ENCODE measurements around the gene RAB31.

Gene RAB31, protein sequence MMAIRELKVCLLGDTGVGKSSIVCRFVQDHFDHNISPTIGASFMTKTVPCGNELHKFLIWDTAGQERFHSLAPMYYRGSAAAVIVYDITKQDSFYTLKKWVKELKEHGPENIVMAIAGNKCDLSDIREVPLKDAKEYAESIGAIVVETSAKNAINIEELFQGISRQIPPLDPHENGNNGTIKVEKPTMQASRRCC

DNA sequence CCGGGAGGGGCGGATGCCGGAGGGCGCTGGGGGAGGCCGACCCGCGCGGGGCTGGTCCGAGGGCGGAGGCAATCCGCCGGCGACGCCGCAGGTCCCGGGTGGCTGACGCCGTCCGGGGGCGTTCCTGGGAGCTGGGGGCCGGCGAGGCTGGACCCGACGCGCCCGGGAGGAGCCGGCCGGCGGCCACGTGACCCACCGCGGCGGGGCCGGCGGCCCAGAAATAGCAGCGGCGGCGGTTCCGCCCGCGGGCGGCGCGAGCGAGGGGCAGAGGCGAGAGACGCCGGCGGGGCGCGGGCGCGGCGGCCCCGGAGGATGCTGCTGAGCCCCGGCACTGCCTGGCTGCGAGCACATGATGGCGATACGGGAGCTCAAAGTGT lies at the start of gene RAB31:
RAB31 (plus strand) TSS at position 245 of the 377 bp plus-strand sequence; CDS start at position 350, 105 bp downstream.
- no peaks in the 10 kb centered on the region for H3K9me3 ChIP-seq (ENCODE audit: control insufficient read depth, insufficient read depth, low read depth, low read length)
- H3K4me3 ChIP-seq (ENCODE audit: low read depth, low read length): peak within 1 kb of the TSS; percentile 68
- POLR2A ChIA-PET: interaction anchor here (0.6 to 1.0 kb wide), 4 partner anchors 9 to 206 kb away, joined by 3 to 5 read pairs (median 3); partner anchors contain the start of gene VAPA
- TF ChIP-seq IKZF3 (tag by site-specific recombination; IDR thresholded peaks at IDR 0.05): 0 out of 2 replicates have a peak, but pooled peaks have one; percentile 34
- 0 out of 2 replicates have a peak, but pooled peaks have one; percentile 49 for TF ChIP-seq ZSCAN30 (tag by site-specific recombination; IDR thresholded peaks at IDR 0.05)
- TF ChIP-seq, protein P1, sequence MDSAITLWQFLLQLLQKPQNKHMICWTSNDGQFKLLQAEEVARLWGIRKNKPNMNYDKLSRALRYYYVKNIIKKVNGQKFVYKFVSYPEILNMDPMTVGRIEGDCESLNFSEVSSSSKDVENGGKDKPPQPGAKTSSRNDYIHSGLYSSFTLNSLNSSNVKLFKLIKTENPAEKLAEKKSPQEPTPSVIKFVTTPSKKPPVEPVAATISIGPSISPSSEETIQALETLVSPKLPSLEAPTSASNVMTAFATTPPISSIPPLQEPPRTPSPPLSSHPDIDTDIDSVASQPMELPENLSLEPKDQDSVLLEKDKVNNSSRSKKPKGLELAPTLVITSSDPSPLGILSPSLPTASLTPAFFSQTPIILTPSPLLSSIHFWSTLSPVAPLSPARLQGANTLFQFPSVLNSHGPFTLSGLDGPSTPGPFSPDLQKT (IDR thresholded peaks at IDR 0.05; ENCODE audit: borderline replicate concordance, low read depth, low read length): no peak
- no peak for TF ChIP-seq ZNF658 (tag by site-specific recombination; IDR thresholded peaks at IDR 0.05)
- 0 out of 2 replicates have a peak, but pooled peaks have one; percentile 3 for TF ChIP-seq ZFP69B (tag by site-specific recombination; IDR thresholded peaks at IDR 0.05)
- peak; percentile 19; the same call in 1 of the 2 replicates for TF ChIP-seq KLF10 (tag by site-specific recombination; IDR thresholded peaks at IDR 0.05)
- H3K36me3 ChIP-seq (ENCODE audit: control insufficient read depth in 2 of 2, insufficient read depth in 1 of 2, low read length in 2 of 2): peaks cover 0 to 5% of the 10 kb centered on the region in 2 experiments; a peak in 1 of 3 replicates
- CTCF ChIA-PET: interaction anchor here (0.6 to 1.4 kb wide), 4 partner anchors 11 to 133 kb away, joined by 3 to 9 read pairs (median 4); no protein-coding TSS in a partner anchor
- peak within 1 kb of the TSS; percentile 73; the same call in 1 of the 2 replicates for H3K27ac ChIP-seq (ENCODE audit: extremely low read depth, low read depth, low read length)
- peaks cover 31% of the 10 kb centered on the region for H3K4me1 ChIP-seq (ENCODE audit: control insufficient read depth, insufficient read depth, low read length)

DNA sequence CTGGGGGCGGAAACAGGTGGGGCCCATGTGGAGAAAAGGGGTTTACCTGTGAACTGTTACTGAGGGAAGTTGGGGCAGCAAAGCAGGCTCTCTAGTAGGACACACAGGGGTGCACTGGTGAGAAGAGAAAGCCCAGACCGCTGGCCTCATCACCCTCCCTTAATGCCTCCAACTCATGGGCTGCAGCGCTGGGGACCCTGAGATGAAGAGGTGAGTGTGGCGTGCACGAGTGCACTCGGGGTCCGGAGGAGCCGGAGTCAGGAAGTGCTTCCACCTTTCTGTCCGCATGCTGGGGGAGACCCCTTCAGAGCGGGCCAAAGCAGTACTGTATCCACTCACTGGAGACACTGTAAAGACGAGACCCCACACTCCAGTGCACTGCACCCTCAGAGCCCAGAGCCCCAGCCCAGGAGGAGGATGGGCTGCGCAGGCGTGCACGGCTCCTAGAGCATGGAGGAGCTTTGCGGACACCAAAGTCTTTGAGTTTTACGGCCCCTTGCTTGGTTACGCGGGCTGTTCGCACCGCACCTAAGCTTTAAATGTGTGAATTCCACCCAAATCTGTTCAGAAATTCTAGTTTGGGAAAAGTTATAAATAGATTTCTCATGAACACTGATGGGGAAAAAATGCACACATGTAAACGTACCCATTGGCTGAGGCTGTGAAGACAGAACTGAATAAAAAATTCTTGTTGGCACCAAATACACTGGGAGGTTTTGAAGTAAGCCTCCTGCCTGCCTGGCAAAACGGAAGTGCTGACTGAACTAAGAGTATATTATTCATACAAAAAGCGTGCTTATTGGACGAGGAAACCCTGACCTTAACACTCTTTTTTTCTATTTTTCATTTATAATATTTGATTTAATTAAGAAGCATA lies 48.4 kb upstream of the RAB31 start:
- Histone ChIP-seq H3K4me3 (ENCODE audit: low read depth, low read length) (no peak overlapping the region), H3K4me1 (ENCODE audit: control insufficient read depth, insufficient read depth, low read length) (no peaks in the 10 kb centered on the region), H3K9me3 (ENCODE audit: control insufficient read depth, insufficient read depth, low read depth, low read length) (no peaks in the 10 kb centered on the region), H3K36me3 (ENCODE audit: control insufficient read depth in 2 of 2, insufficient read depth in 1 of 2, low read length in 2 of 2) (no peaks in the 10 kb centered on the region), H3K27ac (ENCODE audit: extremely low read depth, low read depth, low read length) (no peak overlapping the region)
- ChIA-PET CTCF (interaction anchor here (0.5 to 1.4 kb wide), 2 partner anchors 47 to 85 kb away, joined by 3 read pairs; no protein-coding TSS in a partner anchor), POLR2A (no interaction called here)
- TF ChIP-seq, protein P2, sequence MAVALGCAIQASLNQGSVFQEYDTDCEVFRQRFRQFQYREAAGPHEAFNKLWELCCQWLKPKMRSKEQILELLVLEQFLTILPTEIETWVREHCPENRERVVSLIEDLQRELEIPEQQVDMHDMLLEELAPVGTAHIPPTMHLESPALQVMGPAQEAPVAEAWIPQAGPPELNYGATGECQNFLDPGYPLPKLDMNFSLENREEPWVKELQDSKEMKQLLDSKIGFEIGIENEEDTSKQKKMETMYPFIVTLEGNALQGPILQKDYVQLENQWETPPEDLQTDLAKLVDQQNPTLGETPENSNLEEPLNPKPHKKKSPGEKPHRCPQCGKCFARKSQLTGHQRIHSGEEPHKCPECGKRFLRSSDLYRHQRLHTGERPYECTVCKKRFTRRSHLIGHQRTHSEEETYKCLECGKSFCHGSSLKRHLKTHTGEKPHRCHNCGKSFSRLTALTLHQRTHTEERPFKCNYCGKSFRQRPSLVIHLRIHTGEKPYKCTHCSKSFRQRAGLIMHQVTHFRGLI (tag by site-specific recombination; IDR thresholded peaks at IDR 0.05): no peak
- TF ChIP-seq ZNF777 (tag by site-specific recombination; IDR thresholded peaks at IDR 0.05; ENCODE audit: borderline replicate concordance) (no peak), REPIN1 (tag by site-specific recombination; IDR thresholded peaks at IDR 0.05; ENCODE audit: low read depth) (no peak), HOXC10 (CRISPR knock-in tag; IDR thresholded peaks at IDR 0.05) (no peak), SCRT2 (tag by site-specific recombination; IDR thresholded peaks at IDR 0.05) (no peak), ZNF214 (tag by site-specific recombination; IDR thresholded peaks at IDR 0.05; ENCODE audit: borderline replicate concordance) (no peak), ZFP37 (tag by site-specific recombination; IDR thresholded peaks at IDR 0.05) (no peak), ZNF239 (tag by site-specific recombination; IDR thresholded peaks at IDR 0.05) (no peak), ZNF184 (tag by site-specific recombination; IDR thresholded peaks at IDR 0.05) (no peak), ZFHX2 (tag by site-specific recombination; conservative IDR thresholded peaks at IDR 0.05) (no peak), ZNF121 (tag by site-specific recombination; IDR thresholded peaks at IDR 0.05) (no peak), ZFP69B (tag by site-specific recombination; IDR thresholded peaks at IDR 0.05) (no peak), ZNF670 (tag by site-specific recombination; IDR thresholded peaks at IDR 0.05; ENCODE audit: low read depth) (no peak), SP2 (tag by site-specific recombination; IDR thresholded peaks at IDR 0.05) (no peak), ZNF776 (tag by site-specific recombination; IDR thresholded peaks at IDR 0.05; ENCODE audit: borderline replicate concordance) (no peak), ZNF426 (tag by site-specific recombination; IDR thresholded peaks at IDR 0.05) (no peak), ZNF521 (tag by site-specific recombination; IDR thresholded peaks at IDR 0.05) (no peak), ZNF366 (tag by site-specific recombination; conservative IDR thresholded peaks at IDR 0.05) (no peak)
- TF ChIP-seq, protein P3, sequence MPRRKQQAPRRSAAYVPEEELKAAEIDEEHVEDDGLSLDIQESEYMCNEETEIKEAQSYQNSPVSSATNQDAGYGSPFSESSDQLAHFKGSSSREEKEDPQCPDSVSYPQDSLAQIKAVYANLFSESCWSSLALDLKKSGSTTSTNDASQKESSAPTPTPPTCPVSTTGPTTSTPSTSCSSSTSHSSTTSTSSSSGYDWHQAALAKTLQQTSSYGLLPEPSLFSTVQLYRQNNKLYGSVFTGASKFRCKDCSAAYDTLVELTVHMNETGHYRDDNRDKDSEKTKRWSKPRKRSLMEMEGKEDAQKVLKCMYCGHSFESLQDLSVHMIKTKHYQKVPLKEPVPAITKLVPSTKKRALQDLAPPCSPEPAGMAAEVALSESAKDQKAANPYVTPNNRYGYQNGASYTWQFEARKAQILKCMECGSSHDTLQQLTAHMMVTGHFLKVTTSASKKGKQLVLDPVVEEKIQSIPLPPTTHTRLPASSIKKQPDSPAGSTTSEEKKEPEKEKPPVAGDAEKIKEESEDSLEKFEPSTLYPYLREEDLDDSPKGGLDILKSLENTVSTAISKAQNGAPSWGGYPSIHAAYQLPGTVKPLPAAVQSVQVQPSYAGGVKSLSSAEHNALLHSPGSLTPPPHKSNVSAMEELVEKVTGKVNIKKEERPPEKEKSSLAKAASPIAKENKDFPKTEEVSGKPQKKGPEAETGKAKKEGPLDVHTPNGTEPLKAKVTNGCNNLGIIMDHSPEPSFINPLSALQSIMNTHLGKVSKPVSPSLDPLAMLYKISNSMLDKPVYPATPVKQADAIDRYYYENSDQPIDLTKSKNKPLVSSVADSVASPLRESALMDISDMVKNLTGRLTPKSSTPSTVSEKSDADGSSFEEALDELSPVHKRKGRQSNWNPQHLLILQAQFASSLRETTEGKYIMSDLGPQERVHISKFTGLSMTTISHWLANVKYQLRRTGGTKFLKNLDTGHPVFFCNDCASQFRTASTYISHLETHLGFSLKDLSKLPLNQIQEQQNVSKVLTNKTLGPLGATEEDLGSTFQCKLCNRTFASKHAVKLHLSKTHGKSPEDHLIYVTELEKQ (tag by site-specific recombination; IDR thresholded peaks at IDR 0.05; ENCODE audit: borderline replicate concordance): no peak
- TF ChIP-seq, protein P4, sequence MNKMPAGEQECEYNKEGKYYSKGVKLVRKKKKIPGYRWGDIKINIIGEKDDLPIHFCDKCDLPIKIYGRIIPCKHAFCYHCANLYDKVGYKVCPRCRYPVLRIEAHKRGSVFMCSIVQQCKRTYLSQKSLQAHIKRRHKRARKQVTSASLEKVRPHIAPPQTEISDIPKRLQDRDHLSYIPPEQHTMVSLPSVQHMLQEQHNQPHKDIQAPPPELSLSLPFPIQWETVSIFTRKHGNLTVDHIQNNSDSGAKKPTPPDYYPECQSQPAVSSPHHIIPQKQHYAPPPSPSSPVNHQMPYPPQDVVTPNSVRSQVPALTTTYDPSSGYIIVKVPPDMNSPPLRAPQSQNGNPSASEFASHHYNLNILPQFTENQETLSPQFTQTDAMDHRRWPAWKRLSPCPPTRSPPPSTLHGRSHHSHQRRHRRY (tag by site-specific recombination; IDR thresholded peaks at IDR 0.05): no peak
